ENCODE measurements around the gene EGR4. TPM values are rescaled to one million over a fixed set of nuclear protein-coding genes. Genes with fewer than 3 reads are reported as not detected.

Gene EGR4
- polyA plus RNA-seq, 1 of the 3 experiments (the other 2 are of a cell fraction), result 0.02 TPM

DNA sequence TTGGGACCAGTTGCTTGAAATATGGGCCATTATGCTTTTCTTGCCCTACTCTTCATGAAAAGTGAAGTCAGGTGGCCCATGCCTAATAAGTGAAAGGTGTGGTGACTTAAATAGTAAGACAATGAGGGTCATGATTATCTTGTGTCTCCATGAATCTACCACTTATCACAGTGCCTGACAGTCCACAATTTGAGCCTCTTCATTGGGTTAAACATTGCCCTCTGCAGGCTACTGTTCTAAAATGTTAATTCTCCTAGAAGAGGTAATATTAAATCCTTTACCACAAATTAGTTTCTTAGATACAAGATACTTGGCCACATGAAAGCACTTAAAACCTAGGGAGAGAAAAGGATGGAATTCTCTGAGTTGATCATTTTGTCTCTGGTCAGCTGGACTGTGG, 4.0 kb downstream of the EGR4 start (continued):
- TF ChIP-seq, protein P1, sequence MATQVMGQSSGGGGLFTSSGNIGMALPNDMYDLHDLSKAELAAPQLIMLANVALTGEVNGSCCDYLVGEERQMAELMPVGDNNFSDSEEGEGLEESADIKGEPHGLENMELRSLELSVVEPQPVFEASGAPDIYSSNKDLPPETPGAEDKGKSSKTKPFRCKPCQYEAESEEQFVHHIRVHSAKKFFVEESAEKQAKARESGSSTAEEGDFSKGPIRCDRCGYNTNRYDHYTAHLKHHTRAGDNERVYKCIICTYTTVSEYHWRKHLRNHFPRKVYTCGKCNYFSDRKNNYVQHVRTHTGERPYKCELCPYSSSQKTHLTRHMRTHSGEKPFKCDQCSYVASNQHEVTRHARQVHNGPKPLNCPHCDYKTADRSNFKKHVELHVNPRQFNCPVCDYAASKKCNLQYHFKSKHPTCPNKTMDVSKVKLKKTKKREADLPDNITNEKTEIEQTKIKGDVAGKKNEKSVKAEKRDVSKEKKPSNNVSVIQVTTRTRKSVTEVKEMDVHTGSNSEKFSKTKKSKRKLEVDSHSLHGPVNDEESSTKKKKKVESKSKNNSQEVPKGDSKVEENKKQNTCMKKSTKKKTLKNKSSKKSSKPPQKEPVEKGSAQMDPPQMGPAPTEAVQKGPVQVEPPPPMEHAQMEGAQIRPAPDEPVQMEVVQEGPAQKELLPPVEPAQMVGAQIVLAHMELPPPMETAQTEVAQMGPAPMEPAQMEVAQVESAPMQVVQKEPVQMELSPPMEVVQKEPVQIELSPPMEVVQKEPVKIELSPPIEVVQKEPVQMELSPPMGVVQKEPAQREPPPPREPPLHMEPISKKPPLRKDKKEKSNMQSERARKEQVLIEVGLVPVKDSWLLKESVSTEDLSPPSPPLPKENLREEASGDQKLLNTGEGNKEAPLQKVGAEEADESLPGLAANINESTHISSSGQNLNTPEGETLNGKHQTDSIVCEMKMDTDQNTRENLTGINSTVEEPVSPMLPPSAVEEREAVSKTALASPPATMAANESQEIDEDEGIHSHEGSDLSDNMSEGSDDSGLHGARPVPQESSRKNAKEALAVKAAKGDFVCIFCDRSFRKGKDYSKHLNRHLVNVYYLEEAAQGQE (IDR thresholded peaks at IDR 0.05; ENCODE audit: low read depth, low read length), result no peak
- TF ChIP-seq EP300 (IDR thresholded peaks at IDR 0.05; ENCODE audit: borderline replicate concordance in 1 of 2, low read depth in 1 of 2, low read length in 1 of 2), result no peak

DNA sequence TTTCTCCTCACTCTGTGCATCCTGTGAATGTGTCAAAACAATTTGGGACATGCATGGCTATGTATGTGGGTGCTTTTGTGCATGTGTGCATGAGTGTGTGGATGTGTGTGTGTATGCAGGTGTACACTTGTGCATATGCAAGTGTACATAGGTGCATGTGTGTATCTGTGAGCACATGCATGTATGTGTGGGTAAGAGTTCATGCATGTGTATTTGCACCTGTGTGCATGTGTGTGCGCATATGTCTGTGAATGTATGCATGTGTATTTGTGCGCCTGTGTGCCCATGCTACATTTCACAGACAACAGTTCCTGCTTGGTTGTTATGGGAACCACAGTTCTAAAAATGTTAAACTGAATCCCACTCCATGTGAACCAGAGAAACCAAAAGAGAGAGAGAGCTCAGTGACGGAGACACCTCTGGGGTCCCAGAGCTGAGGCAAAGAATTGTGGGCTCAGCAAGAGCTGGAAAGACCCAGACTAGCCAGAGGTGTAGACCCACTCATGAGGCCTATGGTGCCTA, 7.2 kb downstream of the EGR4 start:
- peaks cover 6 to 16% of the 10 kb centered on the region in 2 experiments; a peak in 1 of 4 replicates for H3K4me1 ChIP-seq (ENCODE audit: control insufficient read depth in 1 of 2, insufficient read depth in 2 of 2, low read depth in 1 of 2, low read length in 1 of 2)
- H2AFZ ChIP-seq (ENCODE audit: low read depth), result no peak overlapping the region
- DNase-seq, result no peak
- CTCF ChIA-PET, result no interaction called here
- H3K9me2 ChIP-seq, result no peaks in the 10 kb centered on the region
- no peak overlapping the region for H3K4me3 ChIP-seq (ENCODE audit: low read depth in 2 of 2, low read length in 1 of 2)
- H3K79me2 ChIP-seq (ENCODE audit: insufficient read depth), result peaks cover 6% of the 10 kb centered on the region; the same call in 1 of the 2 replicates
- no peak overlapping the region for H3K9ac ChIP-seq
- peaks cover 5% of the 10 kb centered on the region for H4K20me1 ChIP-seq (ENCODE audit: insufficient read depth)
- no peak overlapping the region for H3K4me2 ChIP-seq
- peaks cover 9% of the 10 kb centered on the region for H3K27me3 ChIP-seq (ENCODE audit: insufficient read depth)
- H3K36me3 ChIP-seq (replicated peaks in 1 of 2; ENCODE audit: control insufficient read depth in 1 of 2, insufficient read depth in 2 of 2, low read length in 1 of 2), result no peaks in the 10 kb centered on the region
- POLR2A ChIA-PET, result no interaction called here
- TF ChIP-seq PBX3 (IDR thresholded peaks at IDR 0.05) (no peak), TAF1 (IDR thresholded peaks at IDR 0.05; ENCODE audit: borderline replicate concordance, low read depth, low read length) (no peak), MEF2A (IDR thresholded peaks at IDR 0.05; ENCODE audit: borderline replicate concordance, low read depth) (no peak), CTCF (IDR thresholded peaks at IDR 0.05) (no peak), TCF12 (IDR thresholded peaks at IDR 0.05) (no peak), FOXJ3 (CRISPR knock-in tag; IDR thresholded peaks at IDR 0.05) (no peak), CHD2 (IDR thresholded peaks at IDR 0.05; ENCODE audit: low read length, partially characterized antibody) (no peak), GABPA (IDR thresholded peaks at IDR 0.05; ENCODE audit: low read depth) (no peak), EP300 (IDR thresholded peaks at IDR 0.05; ENCODE audit: borderline replicate concordance in 1 of 2, low read depth in 1 of 2, low read length in 1 of 2) (no peak), RAD21 (IDR thresholded peaks at IDR 0.05; ENCODE audit: low read length) (no peak), ELF1 (IDR thresholded peaks at IDR 0.05) (no peak), MXI1 (IDR thresholded peaks at IDR 0.05; ENCODE audit: low read depth, low read length) (no peak), RCOR1 (IDR thresholded peaks at IDR 0.05; ENCODE audit: low read length) (no peak), YY1 (IDR thresholded peaks at IDR 0.05; ENCODE audit: low read depth) (no peak), TEAD4 (IDR thresholded peaks at IDR 0.05; ENCODE audit: borderline replicate concordance, insufficient read depth) (no peak), JUND (IDR thresholded peaks at IDR 0.05) (no peak)
- TF ChIP-seq, protein P2, sequence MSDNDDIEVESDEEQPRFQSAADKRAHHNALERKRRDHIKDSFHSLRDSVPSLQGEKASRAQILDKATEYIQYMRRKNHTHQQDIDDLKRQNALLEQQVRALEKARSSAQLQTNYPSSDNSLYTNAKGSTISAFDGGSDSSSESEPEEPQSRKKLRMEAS (IDR thresholded peaks at IDR 0.05; ENCODE audit: low read depth), result no peak
- no peaks in the 10 kb centered on the region for H3K9me3 ChIP-seq
- WGBS (ENCODE audit: low lambda C conversion rate), result 87% methylated on average over 3 of the region's 3 CpGs
- no peak overlapping the region for H3K27ac ChIP-seq (ENCODE audit: low read depth in 2 of 2, low read length in 1 of 2)
- H3F3A ChIP-seq (replicated peaks; ENCODE audit: insufficient read depth), result no peaks in the 10 kb centered on the region
